ENCODE measurements around the gene TSHZ3.

The TSHZ3 gene

GRCh38 chr19:31349160-31349881 lies at the start of gene TSHZ3:
TSHZ3 (minus strand) TSS chr19:31349436; CDS start chr19:31349219, 217 bp downstream.
- DNase-seq (ENCODE audit: low read depth), result no peak
- H3K4me3 ChIP-seq (ENCODE audit: low read depth, low read length), result no peak within 1 kb of the TSS
- TF ChIP-seq CTCF (IDR thresholded peaks at IDR 0.05; ENCODE audit: insufficient read depth, low read depth, low read length, missing control alignments), result no peak

- no peak overlapping the region for H3K4me3 ChIP-seq (ENCODE audit: low read depth, low read length)
- no peak for TF ChIP-seq CTCF (IDR thresholded peaks at IDR 0.05; ENCODE audit: insufficient read depth, low read depth, low read length, missing control alignments)
- DNase-seq (ENCODE audit: low read depth), result no peak
These were observed 48.1 kb upstream of the TSHZ3 start for GRCh38 chr19:31397308-31397707.

- TF ChIP-seq CTCF (IDR thresholded peaks at IDR 0.05; ENCODE audit: insufficient read depth, low read depth, low read length, missing control alignments), result no peak
- no peak for DNase-seq (ENCODE audit: low read depth)
- H3K4me3 ChIP-seq (ENCODE audit: low read depth, low read length), result no peak overlapping the region
These were observed 43.2 kb upstream of the TSHZ3 start for GRCh38 chr19:31392464-31392863.

GRCh38 chr19:31391518-31391917 lies 42.3 kb upstream of the TSHZ3 start:
- TF ChIP-seq CTCF (IDR thresholded peaks at IDR 0.05; ENCODE audit: insufficient read depth, low read depth, low read length, missing control alignments), result no peak
- no peak for DNase-seq (ENCODE audit: low read depth)
- H3K4me3 ChIP-seq (ENCODE audit: low read depth, low read length), result no peak overlapping the region

- DNase-seq (ENCODE audit: low read depth), result no peak
- H3K4me3 ChIP-seq (ENCODE audit: low read depth, low read length), result no peak overlapping the region
- TF ChIP-seq CTCF (IDR thresholded peaks at IDR 0.05; ENCODE audit: insufficient read depth, low read depth, low read length, missing control alignments), result no peak
These were observed 41.5 kb upstream of the TSHZ3 start for GRCh38 chr19:31390711-31391110.

GRCh38 chr19:31389874-31390273 lies 40.6 kb upstream of the TSHZ3 start:
- no peak for TF ChIP-seq CTCF (IDR thresholded peaks at IDR 0.05; ENCODE audit: insufficient read depth, low read depth, low read length, missing control alignments)
- no peak for DNase-seq (ENCODE audit: low read depth)
- H3K4me3 ChIP-seq (ENCODE audit: low read depth, low read length), result no peak overlapping the region

Data from GM12865 (cell line).